Keratinocyte (primary cell): ENCODE measurements around the gene PAX2. TPM values are rescaled to one million over a fixed set of nuclear protein-coding genes. Genes with fewer than 3 reads are reported as not detected.

Experiments
- DNase-seq: peaks from one replicate; pipeline ENCODE4 v3.0.0-alpha.2; 2011; ENCODE audit warnings: low read depth, missing footprints, low spot score
- FAIRE-seq: peaks from 2 replicates; lab custom pipeline; 2011; peaks lifted over from hg19 to GRCh38; lab: Jason Lieb, UNC
- H2AFZ ChIP-seq: 2 replicates; pipeline ENCODE4 v1.6.0; 2012; ENCODE audit warnings: low read length, control low read depth, inconsistent platforms; ENCODE audit not compliant: control insufficient read depth
- H3K27ac ChIP-seq: 2 replicates; pipeline ENCODE4 v1.5.1; 2011; ENCODE audit warnings: low read length; ENCODE audit not compliant: control insufficient read depth, insufficient read depth
- H3K27me3 ChIP-seq: 3 replicates; pipeline ENCODE4 v1.6.0; 2011; ENCODE audit warnings: low read length; ENCODE audit not compliant: control insufficient read depth, insufficient read depth; ENCODE audit errors: extremely low read depth
- H3K36me3 ChIP-seq, 2 experiments: 2 replicates in 1 of 2; 3 replicates in 1 of 2; pipeline ENCODE4 v1.5.1; 2011; ENCODE audit warnings: low read length in 2 of 2, mild to moderate bottlenecking in 1 of 2; ENCODE audit not compliant: control insufficient read depth in 2 of 2, insufficient read depth in 2 of 2; ENCODE audit errors: extremely low read depth in 1 of 2
- H3K4me1 ChIP-seq: 3 replicates; pipeline ENCODE4 v1.5.1; 2011; ENCODE audit warnings: low read length; ENCODE audit not compliant: control insufficient read depth, insufficient read depth; ENCODE audit errors: extremely low read depth
- H3K4me2 ChIP-seq: 3 replicates; pipeline ENCODE4 v1.6.0; 2011; ENCODE audit warnings: low read depth, low read length; ENCODE audit not compliant: control insufficient read depth, insufficient read depth; ENCODE audit errors: extremely low read depth
- H3K4me3 ChIP-seq, 3 experiments: fragments of 200-600 bp in 1 of 3; sonication (generic) in 1 of 3; 2 replicates in 2 of 3; 3 replicates in 1 of 3; pipeline ENCODE4 v1.5.1; 2011 to 2016; ENCODE audit warnings: low read length in 3 of 3, mild to moderate bottlenecking in 3 of 3, control low read depth in 2 of 3, inconsistent platforms in 1 of 3, low read depth in 1 of 3, mixed read lengths in 1 of 3, mixed run types in 1 of 3, moderate library complexity in 1 of 3; ENCODE audit not compliant: control insufficient read depth in 2 of 3, insufficient read depth in 2 of 3; ENCODE audit errors: extremely low read depth in 1 of 3
- H3K79me2 ChIP-seq: 2 replicates; pipeline ENCODE4 v1.6.0; 2012; ENCODE audit warnings: low read length; ENCODE audit not compliant: control insufficient read depth, insufficient read depth
- H3K9ac ChIP-seq: 3 replicates; pipeline ENCODE4 v1.6.0; 2011; ENCODE audit warnings: low read length; ENCODE audit not compliant: control insufficient read depth, insufficient read depth; ENCODE audit errors: extremely low read depth
- H3K9me1 ChIP-seq: 3 replicates; pipeline ENCODE4 v1.6.0; 2011; ENCODE audit warnings: low read length; ENCODE audit not compliant: control insufficient read depth, insufficient read depth; ENCODE audit errors: extremely low read depth
- H3K9me3 ChIP-seq: 2 replicates; pipeline ENCODE4 v1.5.1; 2012; ENCODE audit warnings: low read depth, low read length; ENCODE audit not compliant: control insufficient read depth
- H4K20me1 ChIP-seq: 3 replicates; pipeline ENCODE4 v1.6.0; 2011; ENCODE audit warnings: low read length; ENCODE audit not compliant: control insufficient read depth, insufficient read depth; ENCODE audit errors: extremely low read depth
- EZH2 ChIP-seq: IDR thresholded peaks from one replicate; pipeline ENCODE4 v1.6.1; 2012; ENCODE audit warnings: inconsistent platforms, mild to moderate bottlenecking, low read length, moderate library complexity
- dilution Hi-C: fragments of 300-500 bp; cut with MboI; formaldehyde crosslinking; loops from one replicate; pipeline ENCODE4 v1.7.0; 2020; ENCODE audit warnings: low sequenced_read_pairs; ENCODE audit not compliant: extremely low pct_ligation_motif_present
- polyA plus RNA-seq, 5 experiments: library from polyadenylated mRNA; depleted of rRNA in 3 of 5; stranded (reverse) in 3 of 5; stranded (forward) in 1 of 5; unstranded in 1 of 5; fragments of >200 nt; gene quantifications; 1 replicate in 1 of 5; 2 replicates in 3 of 5; 3 replicates in 1 of 5; pipeline versions ENCODE4 v1.2.1 to v1.2.3, GENCODE V29; 2011 to 2012; ENCODE audit warnings: missing spikeins in 2 of 5, low read depth in 1 of 5, low replicate concordance in 1 of 5
- TF ChIP-seq, protein P1 (sequence below), 3 experiments: IDR thresholded peaks in 1 of 3; conservative IDR thresholded peaks in 1 of 3; optimal IDR thresholded peaks in 1 of 3; 2 replicates in 2 of 3; 3 replicates in 1 of 3; pipeline versions ENCODE3 to v1.5.1; 2011; ENCODE audit warnings: low read length in 3 of 3, mild to moderate bottlenecking in 3 of 3, moderate library complexity in 2 of 3, control low read depth in 1 of 3, inconsistent platforms in 1 of 3; ENCODE audit not compliant: insufficient read depth in 2 of 3; ENCODE audit errors: extremely low read depth in 1 of 3

PAX2 gene
- polyA plus RNA-seq, 1 donor (not counting 4 experiments of a cell fraction or from before 2014, with no cell fraction given) = not detected

DNA sequence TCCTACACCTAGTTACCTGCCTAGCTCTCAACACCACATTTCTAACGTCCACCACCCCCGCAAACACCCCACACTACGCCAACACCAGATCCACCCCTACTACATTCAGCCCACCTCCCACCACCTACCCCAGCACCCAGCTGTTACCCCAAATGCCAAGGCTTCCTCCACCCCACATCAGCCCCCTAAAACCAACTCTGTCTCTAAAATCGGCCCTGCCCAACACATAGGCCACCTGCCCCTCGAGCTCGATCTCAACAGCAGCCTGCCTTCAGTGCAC lies 114.0 kb downstream of the PAX2 start:
- H3K9ac ChIP-seq = no peak overlapping the region
- H3K27me3 ChIP-seq = peaks cover 30% of the 10 kb centered on the region
- no peaks in the 10 kb centered on the region for H3K9me1 ChIP-seq
- no peaks in the 10 kb centered on the region for H3K79me2 ChIP-seq
- no peak overlapping the region for H2AFZ ChIP-seq
- H3K9me3 ChIP-seq = no peaks in the 10 kb centered on the region
- TF ChIP-seq, protein P1, sequence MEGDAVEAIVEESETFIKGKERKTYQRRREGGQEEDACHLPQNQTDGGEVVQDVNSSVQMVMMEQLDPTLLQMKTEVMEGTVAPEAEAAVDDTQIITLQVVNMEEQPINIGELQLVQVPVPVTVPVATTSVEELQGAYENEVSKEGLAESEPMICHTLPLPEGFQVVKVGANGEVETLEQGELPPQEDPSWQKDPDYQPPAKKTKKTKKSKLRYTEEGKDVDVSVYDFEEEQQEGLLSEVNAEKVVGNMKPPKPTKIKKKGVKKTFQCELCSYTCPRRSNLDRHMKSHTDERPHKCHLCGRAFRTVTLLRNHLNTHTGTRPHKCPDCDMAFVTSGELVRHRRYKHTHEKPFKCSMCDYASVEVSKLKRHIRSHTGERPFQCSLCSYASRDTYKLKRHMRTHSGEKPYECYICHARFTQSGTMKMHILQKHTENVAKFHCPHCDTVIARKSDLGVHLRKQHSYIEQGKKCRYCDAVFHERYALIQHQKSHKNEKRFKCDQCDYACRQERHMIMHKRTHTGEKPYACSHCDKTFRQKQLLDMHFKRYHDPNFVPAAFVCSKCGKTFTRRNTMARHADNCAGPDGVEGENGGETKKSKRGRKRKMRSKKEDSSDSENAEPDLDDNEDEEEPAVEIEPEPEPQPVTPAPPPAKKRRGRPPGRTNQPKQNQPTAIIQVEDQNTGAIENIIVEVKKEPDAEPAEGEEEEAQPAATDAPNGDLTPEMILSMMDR (optimal IDR thresholded peaks at IDR 0.05 in 1 of 3, IDR thresholded peaks at IDR 0.05 in 1 of 3, conservative IDR thresholded peaks at IDR 0.05 in 1 of 3; ENCODE audit: extremely low read depth in 1 of 3, insufficient read depth in 2 of 3, low read length in 3 of 3) = no peak
- no peak for TF ChIP-seq EZH2
- dilution Hi-C loops = no loop called here
- H4K20me1 ChIP-seq = no peaks in the 10 kb centered on the region
- no peak overlapping the region for H3K27ac ChIP-seq
- no peaks in the 10 kb centered on the region for H3K4me1 ChIP-seq
- FAIRE-seq (no peak), DNase-seq (no peak)
- H3K36me3 ChIP-seq = no peaks in the 10 kb centered on the region
- H3K4me2 ChIP-seq = no peak overlapping the region
- H3K4me3 ChIP-seq = no peak overlapping the region

DNA sequence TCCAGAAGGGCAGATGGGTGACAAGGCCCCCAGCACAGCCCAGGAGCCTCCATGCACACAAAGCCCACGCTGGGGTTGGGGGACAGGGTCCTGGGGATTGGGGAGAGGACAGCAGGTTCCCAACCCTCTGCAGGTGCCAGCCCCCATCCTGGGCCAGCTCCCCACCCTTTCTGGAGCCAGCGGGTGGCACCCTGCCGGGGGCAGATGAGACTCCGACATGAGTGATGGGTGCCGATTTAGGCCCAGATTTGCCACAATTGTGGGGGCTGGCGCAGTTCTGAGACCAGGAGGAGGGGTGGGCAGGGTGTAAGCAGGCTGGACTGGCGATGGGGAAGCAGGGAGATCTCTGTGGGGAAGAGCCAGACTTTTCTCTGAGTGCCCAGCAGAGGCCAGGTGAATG lies 118.1 kb downstream of the PAX2 start:
- H3K4me2 ChIP-seq = no peak overlapping the region
- H3K9me3 ChIP-seq = no peaks in the 10 kb centered on the region
- H3K9ac ChIP-seq = no peak overlapping the region
- H3K27ac ChIP-seq = no peak overlapping the region
- TF ChIP-seq, protein P1 (optimal IDR thresholded peaks at IDR 0.05 in 1 of 3, IDR thresholded peaks at IDR 0.05 in 1 of 3, conservative IDR thresholded peaks at IDR 0.05 in 1 of 3; ENCODE audit: extremely low read depth in 1 of 3, insufficient read depth in 2 of 3, low read length in 3 of 3) = no peak
- TF ChIP-seq EZH2 = no peak
- DNase-seq = no peak
- no peak overlapping the region for H2AFZ ChIP-seq
- peaks cover 50% of the 10 kb centered on the region for H3K27me3 ChIP-seq
- no peaks in the 10 kb centered on the region for H4K20me1 ChIP-seq
- H3K4me1 ChIP-seq = no peaks in the 10 kb centered on the region
- FAIRE-seq = no peak
- no peak overlapping the region for H3K4me3 ChIP-seq
- H3K9me1 ChIP-seq = no peaks in the 10 kb centered on the region
- H3K79me2 ChIP-seq = no peaks in the 10 kb centered on the region
- dilution Hi-C loops = no loop called here
- no peaks in the 10 kb centered on the region for H3K36me3 ChIP-seq
